Upper lobe of left lung (tissue), 4 donors: Measurements from ENCODE around the gene EVC2.

ENCODE experiments used
- EP300 ChIP-seq, 4 donors: sonication (generic); formaldehyde crosslinking; IDR thresholded peaks; one replicate each; pipeline ENCODE4 v1.5.1; 2017; ENCODE audit warnings: antibody characterized with exemption in 4 of 4, control low read depth in 2 of 4
- POLR2A ChIP-seq, 4 donors: fragments of 450-650 bp; IDR thresholded peaks; one replicate each; pipeline ENCODE4 v1.5.1; 2016 to 2017; ENCODE audit warnings: antibody characterized with exemption in 4 of 4, mild to moderate bottlenecking in 2 of 4
- POLR2AphosphoS5 ChIP-seq, 2 donors: sonication (generic); formaldehyde crosslinking; IDR thresholded peaks; one replicate each; pipeline ENCODE4 v1.5.1; 2017; ENCODE audit warnings: antibody characterized with exemption in 2 of 2

GRCh38 chr4:5638976-5639375 lies 69.4 kb downstream of the EVC2 start:
- TF ChIP-seq EP300 (IDR thresholded peaks at IDR 0.05) = no peak
- TF ChIP-seq POLR2A (IDR thresholded peaks at IDR 0.05) = no peak
- no peak for TF ChIP-seq POLR2AphosphoS5 (IDR thresholded peaks at IDR 0.05)
